Measurements from ENCODE around the gene SCAPER. TPM values are rescaled to one million over a fixed set of nuclear protein-coding genes. Genes with fewer than 3 reads are reported as not detected.

SCAPER gene
- total and polyA plus RNA-seq, 10 of the 15 experiments (the other 5 are each of a cell fraction or from before 2014, with no cell fraction given), result 1.0 to 7.7 (median 3.9) TPM

DNA sequence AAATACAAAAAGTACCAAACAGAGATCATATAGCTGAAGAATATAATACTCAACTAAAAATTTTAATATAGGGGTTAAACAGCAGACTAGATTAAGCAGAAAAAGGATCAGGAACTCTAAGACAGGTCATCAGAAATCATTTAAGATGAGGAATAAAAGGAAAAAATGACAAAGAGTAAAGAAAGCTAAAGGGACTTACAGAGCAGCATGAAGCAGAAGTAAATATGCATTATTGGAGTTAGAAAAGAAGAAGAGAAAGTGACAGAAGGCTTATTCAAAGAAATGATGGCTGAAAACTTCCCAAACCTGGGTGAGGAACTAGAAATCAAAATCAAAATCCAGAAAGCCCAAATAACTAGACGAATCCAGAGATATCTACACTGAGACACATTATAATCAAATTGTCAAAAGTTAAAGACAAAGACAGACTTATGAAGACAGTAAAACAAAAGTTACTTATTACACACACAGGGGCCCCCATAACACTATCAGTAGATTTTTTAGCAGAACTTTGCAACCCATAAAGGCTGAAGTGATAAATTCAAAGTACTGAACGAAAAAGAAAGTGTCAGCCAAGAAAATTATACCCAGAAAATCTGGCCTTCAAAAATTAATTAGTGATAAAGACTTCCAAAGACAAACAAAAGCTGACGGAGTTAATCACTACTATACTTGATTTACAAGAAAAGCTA is 95.6 kb downstream of the SCAPER start:
- Histone ChIP-seq H3K27ac (ENCODE audit: control insufficient read depth, insufficient read depth) (no peak overlapping the region), H3K4me1 (ENCODE audit: control insufficient read depth, insufficient read depth, low read length) (no peaks in the 10 kb centered on the region), H3K9me3 (replicated peaks; ENCODE audit: control insufficient read depth, insufficient read depth, low read length) (no peaks in the 10 kb centered on the region; the same call in 1 of the 3 replicates), H3K4me2 (ENCODE audit: control insufficient read depth, insufficient read depth) (no peak overlapping the region), H3K27me3 (replicated peaks in 1 of 2; ENCODE audit: control insufficient read depth in 2 of 2, insufficient read depth in 2 of 2, low read length in 1 of 2) (no peaks in the 10 kb centered on the region), H4K20me1 (ENCODE audit: control insufficient read depth, insufficient read depth) (no peaks in the 10 kb centered on the region), H3K4me3 (no peak overlapping the region), H3K36me3 (ENCODE audit: control insufficient read depth in 2 of 2, insufficient read depth in 2 of 2, low read length in 1 of 2) (no peaks in the 10 kb centered on the region), H3K79me2 (ENCODE audit: control insufficient read depth, insufficient read depth, low read length) (no peaks in the 10 kb centered on the region), H2AFZ (ENCODE audit: control insufficient read depth, low read depth, low read length) (no peak overlapping the region), H3K9ac (ENCODE audit: control insufficient read depth, insufficient read depth, low read length) (no peak overlapping the region)
- ChIA-PET POLR2A (interaction anchor here (0.6 to 0.7 kb wide), 3 partner anchors 8 to 488 kb away, joined by 3 to 6 read pairs (median 3); no protein-coding TSS in a partner anchor), SMC1A (ENCODE audit: uncharacterized antibody, unreplicated experiment) (no interaction called here), CTCF (no interaction called here), RAD21 (ENCODE audit: unreplicated experiment) (interaction anchor here (0.6 kb wide), 1 partner anchor 30 kb away, joined by 3 read pairs; no protein-coding TSS in a partner anchor)
- no TSS peak for BruUV-seq (replicated peaks)
- FAIRE-seq (no peak), ATAC-seq (no peak), DNase-seq (ENCODE audit: low read depth, low spot score) (no peak)
- in situ Hi-C loops (cut with MboI), result no loop called here
- TF ChIP-seq, protein P1, sequence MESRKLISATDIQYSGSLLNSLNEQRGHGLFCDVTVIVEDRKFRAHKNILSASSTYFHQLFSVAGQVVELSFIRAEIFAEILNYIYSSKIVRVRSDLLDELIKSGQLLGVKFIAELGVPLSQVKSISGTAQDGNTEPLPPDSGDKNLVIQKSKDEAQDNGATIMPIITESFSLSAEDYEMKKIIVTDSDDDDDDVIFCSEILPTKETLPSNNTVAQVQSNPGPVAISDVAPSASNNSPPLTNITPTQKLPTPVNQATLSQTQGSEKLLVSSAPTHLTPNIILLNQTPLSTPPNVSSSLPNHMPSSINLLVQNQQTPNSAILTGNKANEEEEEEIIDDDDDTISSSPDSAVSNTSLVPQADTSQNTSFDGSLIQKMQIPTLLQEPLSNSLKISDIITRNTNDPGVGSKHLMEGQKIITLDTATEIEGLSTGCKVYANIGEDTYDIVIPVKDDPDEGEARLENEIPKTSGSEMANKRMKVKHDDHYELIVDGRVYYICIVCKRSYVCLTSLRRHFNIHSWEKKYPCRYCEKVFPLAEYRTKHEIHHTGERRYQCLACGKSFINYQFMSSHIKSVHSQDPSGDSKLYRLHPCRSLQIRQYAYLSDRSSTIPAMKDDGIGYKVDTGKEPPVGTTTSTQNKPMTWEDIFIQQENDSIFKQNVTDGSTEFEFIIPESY (IDR thresholded peaks at IDR 0.05), result no peak
- no peak for TF ChIP-seq NRF1 (conservative IDR thresholded peaks at IDR 0.05; ENCODE audit: low read depth, low read length)
- no peak for TF ChIP-seq CBFB (IDR thresholded peaks at IDR 0.05; ENCODE audit: low read depth)
- no peak for TF ChIP-seq HDGF (IDR thresholded peaks at IDR 0.05)
- intact Hi-C loops (cut with micrococcal nuclease; ENCODE audit: unreplicated experiment), result no loop called here
- 66% methylated on average over 3 of the region's 3 CpGs for WGBS (ENCODE audit: insufficient coverage, insufficient replicate concordance, low lambda C conversion rate, missing lambda C conversion rate)

DNA sequence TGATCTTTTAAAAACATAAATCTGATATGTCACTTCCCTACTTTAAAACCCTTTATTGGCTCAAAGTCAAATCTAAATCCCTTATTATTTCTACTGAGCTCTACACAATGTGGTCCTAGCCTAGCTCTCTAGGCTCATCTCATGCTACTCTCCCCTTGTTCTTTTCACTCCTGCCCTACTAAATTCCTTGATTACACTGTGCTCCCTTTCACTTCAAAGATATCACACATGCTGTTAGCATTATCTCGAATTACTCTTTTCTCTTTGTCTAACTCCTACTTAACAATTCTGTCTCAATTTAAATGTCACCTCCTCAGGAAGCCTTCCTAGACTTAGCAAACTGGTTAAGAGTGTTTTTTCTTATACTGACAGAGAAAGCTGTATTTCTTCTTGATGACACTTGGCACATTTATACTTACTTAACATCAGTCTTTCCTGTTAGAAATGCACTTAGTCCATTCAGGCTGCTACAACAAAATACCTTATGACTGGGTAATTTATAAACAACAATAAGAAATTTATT is 102.0 kb downstream of the SCAPER start:
- ChIA-PET POLR2A (no interaction called here), SMC1A (ENCODE audit: uncharacterized antibody, unreplicated experiment) (no interaction called here), RAD21 (ENCODE audit: unreplicated experiment) (no interaction called here), CTCF (no interaction called here)
- Histone ChIP-seq H3K9me3 (replicated peaks; ENCODE audit: control insufficient read depth, insufficient read depth, low read length) (no peaks in the 10 kb centered on the region), H3K27ac (ENCODE audit: control insufficient read depth, insufficient read depth) (no peak overlapping the region), H3K79me2 (ENCODE audit: control insufficient read depth, insufficient read depth, low read length) (no peaks in the 10 kb centered on the region), H3K4me2 (ENCODE audit: control insufficient read depth, insufficient read depth) (no peak overlapping the region), H3K4me1 (ENCODE audit: control insufficient read depth, insufficient read depth, low read length) (no peaks in the 10 kb centered on the region), H3K27me3 (replicated peaks in 1 of 2; ENCODE audit: control insufficient read depth in 2 of 2, insufficient read depth in 2 of 2, low read length in 1 of 2) (no peaks in the 10 kb centered on the region), H2AFZ (ENCODE audit: control insufficient read depth, low read depth, low read length) (no peak overlapping the region), H4K20me1 (ENCODE audit: control insufficient read depth, insufficient read depth) (no peaks in the 10 kb centered on the region), H3K9ac (ENCODE audit: control insufficient read depth, insufficient read depth, low read length) (no peak overlapping the region), H3K4me3 (no peak overlapping the region), H3K36me3 (ENCODE audit: control insufficient read depth in 2 of 2, insufficient read depth in 2 of 2, low read length in 1 of 2) (0 out of 4 replicates have a peak, but pooled peaks cover 0 to 2% of the 10 kb centered on the region in 2 experiments)
- FAIRE-seq (peak; percentile 49), DNase-seq (ENCODE audit: low read depth, low spot score) (no peak), ATAC-seq (no peak)
- WGBS (ENCODE audit: insufficient coverage, insufficient replicate concordance, low lambda C conversion rate, missing lambda C conversion rate), result 96% methylated on average over 1 of the region's 1 CpG
- in situ Hi-C loops (cut with MboI) (no loop called here), intact Hi-C loops (cut with micrococcal nuclease; ENCODE audit: unreplicated experiment) (no loop called here)
- BruUV-seq (replicated peaks), result no TSS peak
- TF ChIP-seq MTA2 (IDR thresholded peaks at IDR 0.05; ENCODE audit: low read depth) (no peak), HDAC2 (IDR thresholded peaks at IDR 0.05) (no peak), KDM1A (IDR thresholded peaks at IDR 0.05; ENCODE audit: borderline replicate concordance) (no peak), MYB (IDR thresholded peaks at IDR 0.05; ENCODE audit: borderline replicate concordance, low read depth, low read length) (no peak), FOXK2 (IDR thresholded peaks at IDR 0.05) (no peak), SMC3 (IDR thresholded peaks at IDR 0.05; ENCODE audit: borderline replicate concordance, low read length) (no peak)
- TF ChIP-seq, protein P2, sequence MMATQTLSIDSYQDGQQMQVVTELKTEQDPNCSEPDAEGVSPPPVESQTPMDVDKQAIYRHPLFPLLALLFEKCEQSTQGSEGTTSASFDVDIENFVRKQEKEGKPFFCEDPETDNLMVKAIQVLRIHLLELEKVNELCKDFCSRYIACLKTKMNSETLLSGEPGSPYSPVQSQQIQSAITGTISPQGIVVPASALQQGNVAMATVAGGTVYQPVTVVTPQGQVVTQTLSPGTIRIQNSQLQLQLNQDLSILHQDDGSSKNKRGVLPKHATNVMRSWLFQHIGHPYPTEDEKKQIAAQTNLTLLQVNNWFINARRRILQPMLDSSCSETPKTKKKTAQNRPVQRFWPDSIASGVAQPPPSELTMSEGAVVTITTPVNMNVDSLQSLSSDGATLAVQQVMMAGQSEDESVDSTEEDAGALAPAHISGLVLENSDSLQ (IDR thresholded peaks at IDR 0.05), result no peak
- TF ChIP-seq, protein P3, sequence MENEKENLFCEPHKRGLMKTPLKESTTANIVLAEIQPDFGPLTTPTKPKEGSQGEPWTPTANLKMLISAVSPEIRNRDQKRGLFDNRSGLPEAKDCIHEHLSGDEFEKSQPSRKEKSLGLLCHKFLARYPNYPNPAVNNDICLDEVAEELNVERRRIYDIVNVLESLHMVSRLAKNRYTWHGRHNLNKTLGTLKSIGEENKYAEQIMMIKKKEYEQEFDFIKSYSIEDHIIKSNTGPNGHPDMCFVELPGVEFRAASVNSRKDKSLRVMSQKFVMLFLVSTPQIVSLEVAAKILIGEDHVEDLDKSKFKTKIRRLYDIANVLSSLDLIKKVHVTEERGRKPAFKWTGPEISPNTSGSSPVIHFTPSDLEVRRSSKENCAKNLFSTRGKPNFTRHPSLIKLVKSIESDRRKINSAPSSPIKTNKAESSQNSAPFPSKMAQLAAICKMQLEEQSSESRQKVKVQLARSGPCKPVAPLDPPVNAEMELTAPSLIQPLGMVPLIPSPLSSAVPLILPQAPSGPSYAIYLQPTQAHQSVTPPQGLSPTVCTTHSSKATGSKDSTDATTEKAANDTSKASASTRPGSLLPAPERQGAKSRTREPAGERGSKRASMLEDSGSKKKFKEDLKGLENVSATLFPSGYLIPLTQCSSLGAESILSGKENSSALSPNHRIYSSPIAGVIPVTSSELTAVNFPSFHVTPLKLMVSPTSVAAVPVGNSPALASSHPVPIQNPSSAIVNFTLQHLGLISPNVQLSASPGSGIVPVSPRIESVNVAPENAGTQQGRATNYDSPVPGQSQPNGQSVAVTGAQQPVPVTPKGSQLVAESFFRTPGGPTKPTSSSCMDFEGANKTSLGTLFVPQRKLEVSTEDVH (IDR thresholded peaks at IDR 0.05; ENCODE audit: low read depth, partially characterized antibody), result no peak

Measured in GM12878 (cell line).